Measurements from ENCODE around the gene RASGRP1.

RASGRP1 gene

DNA sequence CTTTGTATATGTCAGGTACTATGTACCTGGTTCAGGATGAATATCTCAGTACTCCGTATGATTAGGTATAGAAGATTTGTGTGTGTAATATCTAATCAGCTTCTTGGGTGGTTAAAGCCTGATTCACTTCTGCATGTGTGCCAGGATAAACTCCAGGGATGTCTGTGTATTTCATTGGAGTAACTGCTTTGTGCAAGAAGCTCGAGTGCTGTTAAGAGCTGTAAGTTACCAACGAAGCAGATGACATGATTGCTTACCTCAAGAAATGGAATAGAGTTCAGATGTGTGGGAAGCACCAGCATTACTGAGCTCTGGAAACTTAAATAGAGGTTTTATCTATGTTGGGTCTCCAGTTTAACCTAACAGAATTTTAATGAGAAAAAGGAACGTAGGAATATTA is 87.0 kb downstream of the RASGRP1 start:
- no peak overlapping the region for H3K14ac ChIP-seq (ENCODE audit: low read length)
- H3K27me3 ChIP-seq (ENCODE audit: insufficient read depth, low read length): no peaks in the 10 kb centered on the region
- no peak overlapping the region for H3K27ac ChIP-seq (ENCODE audit: low read depth, low read length)
- H3K4ac ChIP-seq (ENCODE audit: low read depth, low read length): no peak overlapping the region
- no peak overlapping the region for H2BK120ac ChIP-seq (ENCODE audit: insufficient read depth, low read length, poor library complexity)
- no peak overlapping the region for H4K8ac ChIP-seq (ENCODE audit: low read depth, low read length)
- WGBS (ENCODE audit: extremely low coverage, insufficient coverage, insufficient read length): no CpG with 5 or more reads among the region's 4 CpGs
- no peak overlapping the region for H3K9ac ChIP-seq (ENCODE audit: low read length)
- no peak overlapping the region for H3K4me2 ChIP-seq (ENCODE audit: low read length)
- no peak overlapping the region for H2AK5ac ChIP-seq (ENCODE audit: low read length)
- H3K18ac ChIP-seq (ENCODE audit: low read length): no peak overlapping the region
- peaks cover 0 to 13% of the 10 kb centered on the region in 2 experiments for H3K36me3 ChIP-seq (ENCODE audit: control insufficient read depth in 1 of 2, insufficient read depth in 2 of 2, low read length in 2 of 2)
- no peak overlapping the region for H3K23ac ChIP-seq (ENCODE audit: low read length)
- H2BK5ac ChIP-seq (ENCODE audit: low read depth, low read length, poor library complexity): no peak overlapping the region
- H3K79me1 ChIP-seq (ENCODE audit: low read length): no peaks in the 10 kb centered on the region
- no peak for DNase-seq
- no peak overlapping the region for H2AFZ ChIP-seq (ENCODE audit: insufficient read depth, low read length, poor library complexity)
- no peak overlapping the region for H2BK12ac ChIP-seq (ENCODE audit: low read length)
- no peaks in the 10 kb centered on the region for H3K9me3 ChIP-seq (ENCODE audit: insufficient read depth, low read depth, low read length)
- H3K79me2 ChIP-seq (ENCODE audit: control insufficient read depth, insufficient read depth, low read length, poor library complexity): no peaks in the 10 kb centered on the region
- no peak overlapping the region for H4K91ac ChIP-seq (ENCODE audit: low read depth, low read length)
- H3K4me3 ChIP-seq (ENCODE audit: low read depth, low read length): no peak overlapping the region
- H3K4me1 ChIP-seq (ENCODE audit: control insufficient read depth in 1 of 2, insufficient read depth in 2 of 2, low read length in 2 of 2): no peaks in the 10 kb centered on the region
- H4K12ac ChIP-seq (ENCODE audit: low read depth, low read length): no peak overlapping the region

GRCh38 chr15:38476120-38476519 is 88.5 kb downstream of the RASGRP1 start:
- no peaks in the 10 kb centered on the region for H3K27me3 ChIP-seq (ENCODE audit: insufficient read depth, low read length)
- peaks cover 0 to 11% of the 10 kb centered on the region in 2 experiments for H3K36me3 ChIP-seq (ENCODE audit: control insufficient read depth in 1 of 2, insufficient read depth in 2 of 2, low read length in 2 of 2)
- H3K4ac ChIP-seq (ENCODE audit: low read depth, low read length): no peak overlapping the region
- WGBS (ENCODE audit: extremely low coverage, insufficient coverage, insufficient read length): no CpG with 5 or more reads among the region's 1 CpG
- H2AFZ ChIP-seq (ENCODE audit: insufficient read depth, low read length, poor library complexity): no peak overlapping the region
- H3K9ac ChIP-seq (ENCODE audit: low read length): no peak overlapping the region
- H3K4me3 ChIP-seq (ENCODE audit: low read depth, low read length): no peak overlapping the region
- no peak overlapping the region for H2AK5ac ChIP-seq (ENCODE audit: low read length)
- H3K9me3 ChIP-seq (ENCODE audit: insufficient read depth, low read depth, low read length): no peaks in the 10 kb centered on the region
- no peak overlapping the region for H3K4me2 ChIP-seq (ENCODE audit: low read length)
- H4K8ac ChIP-seq (ENCODE audit: low read depth, low read length): no peak overlapping the region
- no peak overlapping the region for H2BK12ac ChIP-seq (ENCODE audit: low read length)
- H4K12ac ChIP-seq (ENCODE audit: low read depth, low read length): no peak overlapping the region
- no peak overlapping the region for H2BK5ac ChIP-seq (ENCODE audit: low read depth, low read length, poor library complexity)
- no peak for DNase-seq
- H2BK120ac ChIP-seq (ENCODE audit: insufficient read depth, low read length, poor library complexity): no peak overlapping the region
- no peak overlapping the region for H3K18ac ChIP-seq (ENCODE audit: low read length)
- no peak overlapping the region for H3K27ac ChIP-seq (ENCODE audit: low read depth, low read length)
- H3K14ac ChIP-seq (ENCODE audit: low read length): no peak overlapping the region
- H3K4me1 ChIP-seq (ENCODE audit: control insufficient read depth in 1 of 2, insufficient read depth in 2 of 2, low read length in 2 of 2): no peaks in the 10 kb centered on the region
- H4K91ac ChIP-seq (ENCODE audit: low read depth, low read length): no peak overlapping the region
- no peaks in the 10 kb centered on the region for H3K79me1 ChIP-seq (ENCODE audit: low read length)
- H3K23ac ChIP-seq (ENCODE audit: low read length): no peak overlapping the region
- H3K79me2 ChIP-seq (ENCODE audit: control insufficient read depth, insufficient read depth, low read length, poor library complexity): no peaks in the 10 kb centered on the region

DNA sequence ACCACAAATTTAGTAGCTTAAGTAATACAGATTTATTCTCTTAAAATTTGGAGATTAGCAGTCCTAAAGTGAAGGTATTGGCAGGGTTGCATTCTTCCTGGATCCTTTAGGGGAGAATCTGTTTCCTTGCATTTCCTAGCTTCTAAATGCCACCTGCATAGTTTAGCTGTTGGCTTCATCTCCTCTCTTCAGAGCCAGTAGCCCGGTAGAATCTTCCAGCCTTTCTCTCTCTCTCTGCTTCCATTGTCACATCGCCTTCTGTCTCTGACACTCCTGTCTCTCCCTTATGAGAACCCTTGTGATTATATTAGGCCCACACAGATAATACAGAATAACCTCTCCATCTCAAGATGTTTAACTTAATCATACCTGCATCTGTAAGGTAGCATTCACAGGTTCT is 89.3 kb downstream of the RASGRP1 start:
- H3K23ac ChIP-seq (ENCODE audit: low read length): no peak overlapping the region
- WGBS (ENCODE audit: extremely low coverage, insufficient coverage, insufficient read length): no CpG with 5 or more reads among the region's 2 CpGs
- H3K9me3 ChIP-seq (ENCODE audit: insufficient read depth, low read depth, low read length): no peaks in the 10 kb centered on the region
- no peak overlapping the region for H4K12ac ChIP-seq (ENCODE audit: low read depth, low read length)
- H3K36me3 ChIP-seq (ENCODE audit: control insufficient read depth in 1 of 2, insufficient read depth in 2 of 2, low read length in 2 of 2): peaks cover 0 to 11% of the 10 kb centered on the region in 2 experiments
- H3K4me2 ChIP-seq (ENCODE audit: low read length): no peak overlapping the region
- H3K18ac ChIP-seq (ENCODE audit: low read length): no peak overlapping the region
- H3K27me3 ChIP-seq (ENCODE audit: insufficient read depth, low read length): no peaks in the 10 kb centered on the region
- no peak overlapping the region for H2BK120ac ChIP-seq (ENCODE audit: insufficient read depth, low read length, poor library complexity)
- no peaks in the 10 kb centered on the region for H3K79me2 ChIP-seq (ENCODE audit: control insufficient read depth, insufficient read depth, low read length, poor library complexity)
- H4K91ac ChIP-seq (ENCODE audit: low read depth, low read length): no peak overlapping the region
- H3K14ac ChIP-seq (ENCODE audit: low read length): no peak overlapping the region
- no peak overlapping the region for H2BK5ac ChIP-seq (ENCODE audit: low read depth, low read length, poor library complexity)
- H3K4ac ChIP-seq (ENCODE audit: low read depth, low read length): no peak overlapping the region
- H4K8ac ChIP-seq (ENCODE audit: low read depth, low read length): no peak overlapping the region
- H2AFZ ChIP-seq (ENCODE audit: insufficient read depth, low read length, poor library complexity): no peak overlapping the region
- no peak overlapping the region for H3K9ac ChIP-seq (ENCODE audit: low read length)
- no peaks in the 10 kb centered on the region for H3K79me1 ChIP-seq (ENCODE audit: low read length)
- no peak overlapping the region for H3K4me3 ChIP-seq (ENCODE audit: low read depth, low read length)
- DNase-seq: no peak
- H3K4me1 ChIP-seq (ENCODE audit: control insufficient read depth in 1 of 2, insufficient read depth in 2 of 2, low read length in 2 of 2): no peaks in the 10 kb centered on the region
- no peak overlapping the region for H2BK12ac ChIP-seq (ENCODE audit: low read length)
- H2AK5ac ChIP-seq (ENCODE audit: low read length): no peak overlapping the region
- H3K27ac ChIP-seq (ENCODE audit: low read depth, low read length): no peak overlapping the region

DNA sequence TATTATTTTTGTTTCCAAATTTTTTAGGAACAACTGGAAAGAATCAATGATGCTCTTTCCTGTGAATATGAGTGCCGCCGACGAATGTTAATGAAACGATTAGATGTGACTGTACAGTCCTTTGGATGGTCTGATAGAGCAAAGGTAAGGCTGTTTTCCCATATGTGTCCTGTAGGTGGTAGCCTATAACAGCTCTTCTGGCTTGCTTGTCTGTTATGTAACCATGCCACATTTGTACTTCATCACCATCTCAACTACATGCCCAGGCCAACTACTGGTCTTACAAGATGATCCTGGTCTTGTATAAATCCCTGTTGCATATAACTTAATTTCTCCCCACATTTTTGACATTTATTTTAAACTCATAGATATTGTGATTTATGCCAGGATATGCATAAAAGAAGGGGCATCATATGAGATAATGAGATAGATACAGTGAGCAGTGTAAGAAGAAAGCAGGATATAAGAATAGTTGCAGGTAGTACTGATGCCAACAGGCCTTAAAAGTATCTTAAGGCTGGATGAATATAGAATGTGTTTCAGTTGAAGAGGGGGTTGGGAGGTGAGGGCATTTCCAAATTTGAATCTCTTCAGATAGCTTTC is 90.4 kb downstream of the RASGRP1 start:
- Histone ChIP-seq H2BK5ac (ENCODE audit: low read depth, low read length, poor library complexity) (no peak overlapping the region), H2BK12ac (ENCODE audit: low read length) (no peak overlapping the region), H4K8ac (ENCODE audit: low read depth, low read length) (no peak overlapping the region), H3K4me2 (ENCODE audit: low read length) (no peak overlapping the region), H3K4me3 (ENCODE audit: low read depth, low read length) (no peak overlapping the region), H4K12ac (ENCODE audit: low read depth, low read length) (no peak overlapping the region), H3K36me3 (ENCODE audit: control insufficient read depth in 1 of 2, insufficient read depth in 2 of 2, low read length in 2 of 2) (peaks cover 0 to 11% of the 10 kb centered on the region in 2 experiments), H3K23ac (ENCODE audit: low read length) (no peak overlapping the region), H3K4me1 (ENCODE audit: control insufficient read depth in 1 of 2, insufficient read depth in 2 of 2, low read length in 2 of 2) (no peaks in the 10 kb centered on the region), H3K4ac (ENCODE audit: low read depth, low read length) (no peak overlapping the region), H3K79me2 (ENCODE audit: control insufficient read depth, insufficient read depth, low read length, poor library complexity) (no peaks in the 10 kb centered on the region), H4K91ac (ENCODE audit: low read depth, low read length) (no peak overlapping the region), H3K27ac (ENCODE audit: low read depth, low read length) (no peak overlapping the region), H2BK120ac (ENCODE audit: insufficient read depth, low read length, poor library complexity) (no peak overlapping the region), H3K9ac (ENCODE audit: low read length) (no peak overlapping the region), H3K27me3 (ENCODE audit: insufficient read depth, low read length) (no peaks in the 10 kb centered on the region), H3K18ac (ENCODE audit: low read length) (no peak overlapping the region), H3K79me1 (ENCODE audit: low read length) (no peaks in the 10 kb centered on the region), H3K9me3 (ENCODE audit: insufficient read depth, low read depth, low read length) (no peaks in the 10 kb centered on the region), H2AFZ (ENCODE audit: insufficient read depth, low read length, poor library complexity) (no peak overlapping the region), H3K14ac (ENCODE audit: low read length) (no peak overlapping the region), H2AK5ac (ENCODE audit: low read length) (no peak overlapping the region)
- no CpG with 5 or more reads among the region's 4 CpGs for WGBS (ENCODE audit: extremely low coverage, insufficient coverage, insufficient read length)
- DNase-seq: peak; percentile 54 to 77
